Sigmoid colon (tissue), 4 donors: Measurements from ENCODE around the gene PET100.

Experiments used
- CTCF ChIP-seq, 4 experiments: fragments of 450-650 bp in 3 of 4; fragments of 200-600 bp in 1 of 4; IDR thresholded peaks; one replicate each; pipeline ENCODE4 v1.5.1; 2016 to 2019; ENCODE audit warnings: antibody characterized with exemption in 4 of 4, mild to moderate bottlenecking in 3 of 4, moderate library complexity in 2 of 4
- POLR2A ChIP-seq, 2 donors: fragments of 450-650 bp; IDR thresholded peaks; one replicate each; pipeline ENCODE4 v1.6.1; 2016; ENCODE audit warnings: antibody characterized with exemption in 2 of 2, mild to moderate bottlenecking in 2 of 2, moderate library complexity in 2 of 2
- POLR2AphosphoS5 ChIP-seq, 4 donors: sonication (generic); formaldehyde crosslinking; IDR thresholded peaks; one replicate each; pipeline ENCODE4 v1.6.1; 2017; ENCODE audit warnings: antibody characterized with exemption in 4 of 4

- TF ChIP-seq CTCF (IDR thresholded peaks at IDR 0.05) (no peak), POLR2A (IDR thresholded peaks at IDR 0.05) (no peak), POLR2AphosphoS5 (IDR thresholded peaks at IDR 0.05) (no peak)
Measured at GRCh38 chr19:7632340-7633203, 3.0 kb downstream of the PET100 start.
